Spleen (tissue), 11 donors: ENCODE measurements around the gene FOXC1. TPM values are rescaled to one million over a fixed set of nuclear protein-coding genes. Genes with fewer than 3 reads are reported as not detected.

Experiments
- DNase-seq: peaks from one replicate; pipeline ENCODE4 v3.0.0-alpha.2; 2020
- H3K27ac ChIP-seq, 8 donors: fragments of 200-600 bp; sonication (generic) in 7 of 8; 1 replicate in 4 of 8; 2 replicates in 4 of 8; pipeline versions ENCODE4 v1.5.0 to v1.8.0; 2016 to 2021; ENCODE audit warnings: inconsistent platforms in 4 of 8, mild to moderate bottlenecking in 4 of 8, moderate library complexity in 1 of 8
- H3K27me3 ChIP-seq, 7 donors: fragments of 200-600 bp; sonication (generic) in 6 of 7; replicated peaks in 1 of 7; 1 replicate in 4 of 7; 2 replicates in 3 of 7; pipeline versions ENCODE4 v1.5.0 to v1.8.0; 2016 to 2021; ENCODE audit warnings: inconsistent platforms in 3 of 7, mild to moderate bottlenecking in 1 of 7
- H3K36me3 ChIP-seq, 6 donors: fragments of 200-600 bp; sonication (generic) in 5 of 6; 1 replicate in 4 of 6; 2 replicates in 2 of 6; pipeline versions ENCODE4 v1.5.0 to v1.8.0; 2016 to 2021; ENCODE audit warnings: inconsistent platforms in 2 of 6
- H3K4me1 ChIP-seq, 6 donors: fragments of 200-600 bp; sonication (generic) in 5 of 6; 1 replicate in 3 of 6; 2 replicates in 3 of 6; pipeline versions ENCODE4 v1.5.0 to v1.8.0; 2016 to 2021; ENCODE audit warnings: inconsistent platforms in 3 of 6
- H3K4me3 ChIP-seq, 8 donors: fragments of 200-600 bp; sonication (generic) in 7 of 8; 1 replicate in 4 of 8; 2 replicates in 4 of 8; pipeline versions ENCODE4 v1.5.0 to v1.8.0; 2016 to 2021; ENCODE audit warnings: inconsistent platforms in 4 of 8, mild to moderate bottlenecking in 4 of 8, moderate library complexity in 2 of 8
- H3K9me3 ChIP-seq, 8 donors: fragments of 200-600 bp; sonication (generic) in 7 of 8; 1 replicate in 4 of 8; 2 replicates in 4 of 8; pipeline versions ENCODE4 v1.5.0 to v1.8.0; 2016 to 2021; ENCODE audit warnings: inconsistent platforms in 4 of 8
- CTCF ChIP-seq, 11 experiments: fragments of 200-600 bp in 7 of 11; fragments of 450-650 bp in 4 of 11; sonication (generic) in 4 of 11; IDR thresholded peaks in 8 of 11; conservative IDR thresholded peaks in 3 of 11; 1 replicate in 7 of 11; 2 replicates in 4 of 11; pipeline versions ENCODE4 v1.4.0 to v1.8.0; 2016 to 2021; ENCODE audit warnings: antibody characterized with exemption in 11 of 11, inconsistent platforms in 4 of 11, mild to moderate bottlenecking in 1 of 11
- POLR2A ChIP-seq, 3 donors: fragments of 450-650 bp; IDR thresholded peaks; one replicate each; pipeline ENCODE4 v1.5.1; 2017; ENCODE audit warnings: antibody characterized with exemption in 3 of 3, mild to moderate bottlenecking in 1 of 3
- POLR2AphosphoS5 ChIP-seq, 3 donors: sonication (generic); formaldehyde crosslinking; IDR thresholded peaks; one replicate each; pipeline ENCODE4 v1.5.1; 2017; ENCODE audit warnings: antibody characterized with exemption in 3 of 3
- WGBS, 5 donors: extraction: QIAGEN DNeasy Blood & Tissue Kit in 3 of 5; methylation state at CpG; one replicate each; pipeline versions ENCODE4 v1.1.5 to v1.1.7; 2013 to 2018; 5-methylcytosine and 5-hydroxymethylcytosine counted together
- intact Hi-C: fragments of 100-400 bp; cut with DNase I; formaldehyde crosslinking; loops from one replicate; pipeline ENCODE4 v1.15.0; 2023; ENCODE audit warnings: low total_unique reads
- polyA plus RNA-seq, 3 donors: library from polyadenylated mRNA; stranded (reverse); fragments of 200-250 nt; gene quantifications; one replicate each; pipeline ENCODE4 v1.2.1, GENCODE V29; 2013
- total RNA-seq, 7 donors: library from RNA; depleted of rRNA in 3 of 7; stranded (reverse); fragments of >200 nt in 3 of 7; fragmentation: NEBNext Ultra II Directional in 4 of 7; extraction: Animal tissue kit (Norgen Biotek cat#: 25700) in 4 of 7; gene quantifications; one replicate each; pipeline versions ENCODE4 v1.1.0 to v1.2.1, GENCODE V29; 2016 to 2021
- donor health status: healthy with polysubstance abuse.
- donor health status: DM: no; HTN: no; CAD: no; lungs with moderate emphysema.
- donor health status: DM: no; HTN: no; CAD: no.
- donor health status: Bipolar disorder and iron deficiency.
- donor health status: healthy.
- donor health status: DM: no; HTN: no; CAD: no.
- donor health status: DM: yes; HTN: yes; CAD: no.

Gene FOXC1
- total and polyA plus RNA-seq, 10 donors, result 0.20 to 1.1 (median 0.55) TPM

- H3K27me3 ChIP-seq, result peaks cover 5 to 99% (median 89%) of the 10 kb centered on the region in 7 donors
These were observed 11.5 kb downstream of the FOXC1 start for GRCh38 chr6:1621070-1621701.

GRCh38 chr6:1622220-1622850, 12.6 kb downstream of the FOXC1 start:
- H3K27ac ChIP-seq, result no peak overlapping the region
- H3K4me1 ChIP-seq, result peaks cover 16 to 47% (median 36%) of the 10 kb centered on the region in 6 donors
- no peak for TF ChIP-seq POLR2AphosphoS5 (IDR thresholded peaks at IDR 0.05)
- TF ChIP-seq CTCF (IDR thresholded peaks at IDR 0.05 in 8 of 11, conservative IDR thresholded peaks at IDR 0.05 in 3 of 11), result no peak
- no peak for TF ChIP-seq POLR2A (IDR thresholded peaks at IDR 0.05)
- H3K27me3 ChIP-seq, result peaks cover 5 to 99% (median 89%) of the 10 kb centered on the region in 7 donors
- DNase-seq, result no peak
- intact Hi-C loops, result no loop called here
- no peaks in the 10 kb centered on the region for H3K9me3 ChIP-seq
- peaks cover 0 to 20% (median 0%) of the 10 kb centered on the region in 6 donors for H3K36me3 ChIP-seq
- WGBS, 5 donors, result 92 to 97% (median 96%) methylated on average over 13 to 15 of the region's 15 CpGs
- H3K4me3 ChIP-seq, result no peak overlapping the region

More at GRCh38 chr6:1621070-1621701, 11.5 kb downstream of the FOXC1 start:
- TF ChIP-seq POLR2AphosphoS5 (IDR thresholded peaks at IDR 0.05), result no peak
- no peak overlapping the region for H3K4me3 ChIP-seq
- intact Hi-C loops, result no loop called here
- peaks cover 16 to 44% (median 36%) of the 10 kb centered on the region in 6 donors for H3K4me1 ChIP-seq
- peaks cover 0 to 20% (median 0%) of the 10 kb centered on the region in 6 donors for H3K36me3 ChIP-seq
- 91 to 95% (median 94%) methylated on average over 29 to 30 of the region's 30 CpGs for WGBS, 5 donors
- H3K9me3 ChIP-seq, result no peaks in the 10 kb centered on the region
- H3K27ac ChIP-seq, result no peak overlapping the region
- peak; percentile 42 for DNase-seq

DNA sequence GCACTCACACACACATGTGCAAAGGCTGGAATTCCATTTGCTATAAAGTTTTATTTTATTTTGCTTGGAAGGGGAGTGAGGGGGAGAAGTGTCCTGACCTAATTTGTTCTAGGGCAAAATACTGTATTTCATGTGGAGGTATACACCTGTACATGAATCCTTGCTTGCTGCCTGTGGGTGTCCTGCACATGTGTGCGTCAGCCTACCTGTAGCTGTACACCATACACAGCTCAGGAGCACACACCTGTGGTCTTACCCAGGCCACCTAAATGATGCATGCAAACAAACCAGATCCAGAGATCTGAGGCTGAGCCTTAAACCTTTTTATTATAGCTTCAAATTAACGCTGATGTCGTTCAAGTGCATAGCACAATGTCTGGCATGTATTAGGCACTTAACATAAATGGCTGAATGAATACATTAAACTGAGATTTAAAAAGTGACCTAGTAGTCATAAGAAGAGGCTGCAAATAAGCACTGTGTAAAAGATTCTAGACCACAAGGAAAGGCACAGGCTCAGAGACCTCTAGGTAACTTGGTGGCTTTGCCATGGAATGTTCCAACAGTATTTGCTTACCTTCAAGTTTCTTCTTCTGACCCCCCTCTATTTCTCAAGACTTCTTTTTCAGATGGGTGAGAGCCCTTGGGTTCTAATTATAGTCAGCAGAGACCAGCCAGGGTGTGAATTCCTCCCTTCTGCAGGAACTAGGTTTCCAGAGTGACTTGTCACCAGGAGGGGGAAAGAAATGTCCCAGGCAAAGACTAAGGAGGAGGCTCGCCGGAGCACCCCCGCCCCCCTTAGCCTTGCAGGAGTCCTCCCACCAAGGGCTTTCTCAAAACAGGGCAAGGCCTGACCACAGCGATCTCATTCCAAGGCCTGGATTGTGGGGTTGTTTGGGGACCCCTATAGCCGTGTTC, 13.4 kb downstream of the FOXC1 start:
- WGBS, 5 donors, result 96 to 98% (median 96%) methylated on average over 8 of the region's 8 CpGs
- no peak overlapping the region for H3K27ac ChIP-seq
- intact Hi-C loops, result no loop called here
- no peak overlapping the region for H3K4me3 ChIP-seq
- peaks cover 5 to 99% (median 89%) of the 10 kb centered on the region in 7 donors for H3K27me3 ChIP-seq
- no peak for DNase-seq
- no peak for TF ChIP-seq POLR2AphosphoS5 (IDR thresholded peaks at IDR 0.05)
- no peak for TF ChIP-seq POLR2A (IDR thresholded peaks at IDR 0.05)
- TF ChIP-seq CTCF (IDR thresholded peaks at IDR 0.05 in 8 of 11, conservative IDR thresholded peaks at IDR 0.05 in 3 of 11), result no peak
- H3K36me3 ChIP-seq, result peaks cover 0 to 20% (median 0%) of the 10 kb centered on the region in 6 donors
- H3K9me3 ChIP-seq, result no peaks in the 10 kb centered on the region
- peaks cover 16 to 47% (median 36%) of the 10 kb centered on the region in 6 donors for H3K4me1 ChIP-seq

- no peak overlapping the region for H3K27ac ChIP-seq
- DNase-seq, result no peak
- peak overlapping the region in 2 of 8 donors; percentile 43 to 70 for H3K4me3 ChIP-seq
- no peaks in the 10 kb centered on the region for H3K9me3 ChIP-seq
- intact Hi-C loops, result no loop called here
- H3K27me3 ChIP-seq, result peaks cover 5 to 99% (median 89%) of the 10 kb centered on the region in 7 donors
- H3K4me1 ChIP-seq, result peaks cover 16 to 47% (median 36%) of the 10 kb centered on the region in 6 donors
- no peak for TF ChIP-seq CTCF (IDR thresholded peaks at IDR 0.05 in 8 of 11, conservative IDR thresholded peaks at IDR 0.05 in 3 of 11)
- TF ChIP-seq POLR2A (IDR thresholded peaks at IDR 0.05), result no peak
- no peak for TF ChIP-seq POLR2AphosphoS5 (IDR thresholded peaks at IDR 0.05)
- H3K36me3 ChIP-seq, result peaks cover 0 to 20% (median 0%) of the 10 kb centered on the region in 6 donors
- 89 to 98% (median 94%) methylated on average over 12 of the region's 12 CpGs for WGBS, 5 donors
These were observed 14.0 kb downstream of the FOXC1 start for GRCh38 chr6:1623769-1624057.
